Fibroblast of skin of scalp (primary cell): ENCODE results near the gene RERE.
A peak's percentile ranks its signal among the peaks of the same experiment; 100 is the strongest.
"Not testable (repeated sequence)": the region's sequence is repeated elsewhere in the genome, so short reads cannot be mapped to it uniquely, and the experiment has no call there.

Source experiments
- DNase-seq: peaks from one replicate; pipeline ENCODE4 v3.0.0-alpha.2; 2013

The RERE gene

GRCh38 chr1:8468751-8469150 is 348.7 kb downstream of the RERE start:
- DNase-seq, result no peak

GRCh38 chr1:8467308-8467707 is 350.1 kb downstream of the RERE start:
- DNase-seq, result no peak

- DNase-seq, result no peak
Measured at GRCh38 chr1:8465692-8466091, 351.7 kb downstream of the RERE start.

- DNase-seq, result peak; percentile 46
Measured at GRCh38 chr1:8465013-8465412, 352.4 kb downstream of the RERE start.

GRCh38 chr1:8464377-8464776 is 353.1 kb downstream of the RERE start:
- no peak for DNase-seq

GRCh38 chr1:8463144-8463927 is 354.1 kb downstream of the RERE start:
- DNase-seq, result peak; percentile 79

- DNase-seq, result no peak
Measured at GRCh38 chr1:8462371-8462892, 355.0 kb downstream of the RERE start.

GRCh38 chr1:8461351-8462110 is 355.9 kb downstream of the RERE start:
- no peak for DNase-seq

GRCh38 chr1:8460784-8461183 is 356.7 kb downstream of the RERE start:
- no peak for DNase-seq

GRCh38 chr1:8460132-8460544 is 357.3 kb downstream of the RERE start:
- DNase-seq, result peak; percentile 37

- no peak for DNase-seq
Measured at GRCh38 chr1:8458607-8459006, 358.8 kb downstream of the RERE start.

GRCh38 chr1:8457760-8458381 is 359.6 kb downstream of the RERE start:
- DNase-seq, result no peak

GRCh38 chr1:8456991-8457390 is 360.4 kb downstream of the RERE start:
- DNase-seq, result no peak

- DNase-seq, result peak; percentile 58
Measured at GRCh38 chr1:8456308-8456912, 361.0 kb downstream of the RERE start.

GRCh38 chr1:8455700-8456307 is 361.6 kb downstream of the RERE start:
- DNase-seq, result no peak

GRCh38 chr1:8450312-8450711 is 367.1 kb downstream of the RERE start:
- DNase-seq, result no peak

GRCh38 chr1:8448911-8449661 is 368.4 kb downstream of the RERE start:
- DNase-seq, result peak; percentile 41

- peak; percentile 31 for DNase-seq
Measured at GRCh38 chr1:8448505-8448904, 368.9 kb downstream of the RERE start.

GRCh38 chr1:8447616-8448150 is 369.8 kb downstream of the RERE start:
- no peak for DNase-seq

GRCh38 chr1:8446119-8446518 is 371.3 kb downstream of the RERE start:
- DNase-seq, result not testable (repeated sequence)

GRCh38 chr1:8443558-8444194 is 373.8 kb downstream of the RERE start:
- peak; percentile 24 for DNase-seq
